Measurements from ENCODE around the gene TANC2.
"Not testable (repeated sequence)": the region's sequence is repeated elsewhere in the genome, so short reads cannot be mapped to it uniquely, and the experiment has no call there.

TANC2 gene

DNA sequence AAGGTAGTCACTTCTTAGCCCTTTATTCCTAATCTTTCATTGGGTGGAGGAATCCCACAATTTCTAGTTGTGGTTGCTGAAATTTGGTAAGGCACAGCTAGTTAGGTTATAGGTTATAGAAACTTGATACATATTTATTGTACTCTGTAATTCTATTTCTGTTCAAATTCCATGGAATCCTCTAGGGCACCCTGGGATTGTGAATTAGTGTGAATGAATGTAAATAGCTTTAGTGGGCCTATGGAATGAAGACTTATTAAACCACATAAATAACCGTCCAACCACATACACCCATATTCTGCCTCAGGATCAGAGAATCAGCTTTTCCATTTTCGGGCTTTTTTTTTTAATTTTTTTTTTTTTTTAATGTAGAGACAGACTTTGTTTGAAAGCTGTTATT lies 9.2 kb downstream of the TANC2 start:
- ChIA-PET CTCF (interaction anchor here (0.6 to 1.3 kb wide), 4 partner anchors 20 to 586 kb away, joined by 3 to 10 read pairs (median 3); no protein-coding TSS in a partner anchor), POLR2A (interaction anchor here (0.6 kb wide), 1 partner anchor 76 kb away, joined by 3 read pairs; no protein-coding TSS in a partner anchor)
- H3K27ac ChIP-seq (ENCODE audit: extremely low read depth, low read depth, low read length) = no peak overlapping the region
- no peaks in the 10 kb centered on the region for H3K9me3 ChIP-seq (ENCODE audit: control insufficient read depth, insufficient read depth, low read depth, low read length)
- no peaks in the 10 kb centered on the region for H3K4me1 ChIP-seq (ENCODE audit: control insufficient read depth, insufficient read depth, low read length)
- TF ChIP-seq ZNF544 (tag by site-specific recombination; IDR thresholded peaks at IDR 0.05) (no peak), ZNF169 (tag by site-specific recombination; IDR thresholded peaks at IDR 0.05) (no peak), ZNF398 (tag by site-specific recombination; IDR thresholded peaks at IDR 0.05) (no peak), ZNF843 (tag by site-specific recombination; IDR thresholded peaks at IDR 0.05) (no peak), ZNF426 (tag by site-specific recombination; IDR thresholded peaks at IDR 0.05) (no peak), ZFHX2 (tag by site-specific recombination; conservative IDR thresholded peaks at IDR 0.05) (no peak)
- TF ChIP-seq, protein P1, sequence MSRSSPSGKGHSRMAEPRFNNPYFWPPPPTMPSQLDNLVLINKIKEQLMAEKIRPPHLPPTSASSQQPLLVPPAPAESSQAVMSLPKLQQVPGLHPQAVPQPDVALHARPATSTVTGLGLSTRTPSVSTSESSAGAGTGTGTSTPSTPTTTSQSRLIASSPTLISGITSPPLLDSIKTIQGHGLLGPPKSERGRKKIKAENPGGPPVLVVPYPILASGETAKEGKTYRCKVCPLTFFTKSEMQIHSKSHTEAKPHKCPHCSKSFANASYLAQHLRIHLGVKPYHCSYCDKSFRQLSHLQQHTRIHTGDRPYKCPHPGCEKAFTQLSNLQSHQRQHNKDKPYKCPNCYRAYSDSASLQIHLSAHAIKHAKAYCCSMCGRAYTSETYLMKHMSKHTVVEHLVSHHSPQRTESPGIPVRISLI (tag by site-specific recombination; IDR thresholded peaks at IDR 0.05) = 0 out of 2 replicates have a peak, but pooled peaks have one; percentile 32
- no peaks in the 10 kb centered on the region for H3K36me3 ChIP-seq (ENCODE audit: control insufficient read depth in 2 of 2, insufficient read depth in 1 of 2, low read length in 2 of 2)
- no peak overlapping the region for H3K4me3 ChIP-seq (ENCODE audit: low read depth, low read length)

DNA sequence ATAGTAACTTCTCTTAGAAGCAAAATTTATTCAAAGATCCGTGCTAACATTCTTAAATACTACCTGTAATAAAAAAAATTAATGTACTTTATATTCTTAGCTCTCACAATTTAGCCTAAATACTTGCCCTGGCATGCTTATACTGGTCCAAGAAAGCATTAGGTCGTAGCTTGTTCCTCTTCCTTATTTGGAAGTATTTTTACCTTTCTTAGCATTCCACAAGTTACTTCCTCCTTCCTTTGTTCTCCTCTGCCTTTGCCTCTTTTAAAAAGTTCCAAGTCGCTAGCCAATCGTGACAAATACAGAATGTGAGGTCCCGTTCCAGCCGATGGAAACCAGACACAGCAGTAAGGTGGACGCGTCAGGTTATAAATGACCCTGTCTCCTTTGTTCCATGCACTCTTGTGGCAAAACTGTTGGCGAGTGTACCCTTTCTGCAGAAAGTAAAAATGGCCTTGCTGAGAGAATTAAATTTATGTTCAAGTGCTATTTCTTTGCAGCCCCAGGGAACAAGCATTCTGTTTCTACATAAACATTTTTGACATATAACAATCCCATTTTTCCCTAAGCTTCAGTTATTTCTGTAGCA lies 10.7 kb downstream of the TANC2 start:
- H3K9me3 ChIP-seq (ENCODE audit: control insufficient read depth, insufficient read depth, low read depth, low read length); H3K4me3 ChIP-seq (ENCODE audit: low read depth, low read length); POLR2A ChIA-PET; H3K4me1 ChIP-seq (ENCODE audit: control insufficient read depth, insufficient read depth, low read length); H3K27ac ChIP-seq (ENCODE audit: extremely low read depth, low read depth, low read length); H3K36me3 ChIP-seq (ENCODE audit: control insufficient read depth in 2 of 2, insufficient read depth in 1 of 2, low read length in 2 of 2): not testable (repeated sequence)
- TF ChIP-seq SETDB1 (IDR thresholded peaks at IDR 0.05; ENCODE audit: insufficient read length, low read length) = peak; percentile 90
- CTCF ChIA-PET = interaction anchor here (0.6 to 1.3 kb wide), 4 partner anchors 18 to 436 kb away, joined by 3 to 10 read pairs (median 4); no protein-coding TSS in a partner anchor

- H3K9me3 ChIP-seq (ENCODE audit: control insufficient read depth, insufficient read depth, low read depth, low read length) = no peaks in the 10 kb centered on the region
- H3K36me3 ChIP-seq (ENCODE audit: control insufficient read depth in 2 of 2, insufficient read depth in 1 of 2, low read length in 2 of 2) = no peaks in the 10 kb centered on the region
- H3K4me3 ChIP-seq (ENCODE audit: low read depth, low read length) = no peak overlapping the region
- H3K4me1 ChIP-seq (ENCODE audit: control insufficient read depth, insufficient read depth, low read length) = no peaks in the 10 kb centered on the region
- H3K27ac ChIP-seq (ENCODE audit: extremely low read depth, low read depth, low read length) = no peak overlapping the region
- ChIA-PET CTCF (interaction anchor here (0.6 to 2.1 kb wide), 7 partner anchors 10 to 334 kb away, joined by 3 to 6 read pairs (median 4); no protein-coding TSS in a partner anchor), POLR2A (no interaction called here)
- no peak for TF ChIP-seq ZSCAN16 (tag by site-specific recombination; IDR thresholded peaks at IDR 0.05)
- TF ChIP-seq SETDB1 (IDR thresholded peaks at IDR 0.05; ENCODE audit: insufficient read length, low read length) = no peak
- TF ChIP-seq TRIM28 (IDR thresholded peaks at IDR 0.05; ENCODE audit: borderline replicate concordance, low read length) = no peak
- no peak for TF ChIP-seq PRDM2 (tag by site-specific recombination; IDR thresholded peaks at IDR 0.05; ENCODE audit: borderline replicate concordance)
- TF ChIP-seq ZXDB (tag by site-specific recombination; IDR thresholded peaks at IDR 0.05) = no peak
- TF ChIP-seq, protein P2, sequence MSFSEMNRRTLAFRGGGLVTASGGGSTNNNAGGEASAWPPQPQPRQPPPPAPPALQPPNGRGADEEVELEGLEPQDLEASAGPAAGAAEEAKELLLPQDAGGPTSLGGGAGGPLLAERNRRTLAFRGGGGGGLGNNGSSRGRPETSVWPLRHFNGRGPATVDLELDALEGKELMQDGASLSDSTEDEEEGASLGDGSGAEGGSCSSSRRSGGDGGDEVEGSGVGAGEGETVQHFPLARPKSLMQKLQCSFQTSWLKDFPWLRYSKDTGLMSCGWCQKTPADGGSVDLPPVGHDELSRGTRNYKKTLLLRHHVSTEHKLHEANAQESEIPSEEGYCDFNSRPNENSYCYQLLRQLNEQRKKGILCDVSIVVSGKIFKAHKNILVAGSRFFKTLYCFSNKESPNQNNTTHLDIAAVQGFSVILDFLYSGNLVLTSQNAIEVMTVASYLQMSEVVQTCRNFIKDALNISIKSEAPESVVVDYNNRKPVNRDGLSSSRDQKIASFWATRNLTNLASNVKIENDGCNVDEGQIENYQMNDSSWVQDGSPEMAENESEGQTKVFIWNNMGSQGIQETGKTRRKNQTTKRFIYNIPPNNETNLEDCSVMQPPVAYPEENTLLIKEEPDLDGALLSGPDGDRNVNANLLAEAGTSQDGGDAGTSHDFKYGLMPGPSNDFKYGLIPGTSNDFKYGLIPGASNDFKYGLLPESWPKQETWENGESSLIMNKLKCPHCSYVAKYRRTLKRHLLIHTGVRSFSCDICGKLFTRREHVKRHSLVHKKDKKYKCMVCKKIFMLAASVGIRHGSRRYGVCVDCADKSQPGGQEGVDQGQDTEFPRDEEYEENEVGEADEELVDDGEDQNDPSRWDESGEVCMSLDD (tag by site-specific recombination; IDR thresholded peaks at IDR 0.05) = no peak
- TF ChIP-seq FEZF1 (tag by site-specific recombination; IDR thresholded peaks at IDR 0.05) = no peak
- TF ChIP-seq ZBTB1 (tag by site-specific recombination; IDR thresholded peaks at IDR 0.05) = no peak
- TF ChIP-seq ZSCAN23 (tag by site-specific recombination; IDR thresholded peaks at IDR 0.05) = no peak
- no peak for TF ChIP-seq ZNF624 (tag by site-specific recombination; IDR thresholded peaks at IDR 0.05)
- no peak for TF ChIP-seq ZNF555 (tag by site-specific recombination; conservative IDR thresholded peaks at IDR 0.05)
Measured at GRCh38 chr17:62980842-62981241, 14.8 kb downstream of the TANC2 start.
